HG03571 (cell line): ENCODE measurements around the gene TMEM184B.
"Not testable (repeated sequence)": the region's sequence is repeated elsewhere in the genome, so short reads cannot be mapped to it uniquely, and the experiment has no call there.

Experiments
- ATAC-seq: cut with Tn5 transposase; IDR thresholded peaks from one replicate; pipeline ENCODE4 v1.9.1; 2021; ENCODE audit not compliant: unreplicated experiment

The TMEM184B gene

GRCh38 chr22:38184788-38185187 is 88.0 kb downstream of the TMEM184B start:
- no peak for ATAC-seq

GRCh38 chr22:38181453-38182200 is 91.2 kb downstream of the TMEM184B start, which contains the start of gene PLA2G6:
Gene PLA2G6, minus strand, starts transcription at chr22:38181830. Its CDS starts 12,404 bp downstream, at chr22:38169426.
- ATAC-seq: peak; percentile 79

GRCh38 chr22:38180841-38181452 is 91.9 kb downstream of the TMEM184B start:
- ATAC-seq: no peak

- not testable (repeated sequence) for ATAC-seq
These were observed 94.2 kb downstream of the TMEM184B start for GRCh38 chr22:38178605-38178937.

- no peak for ATAC-seq
These were observed 94.7 kb downstream of the TMEM184B start for GRCh38 chr22:38177926-38178604.

- not testable (repeated sequence) for ATAC-seq
These were observed 95.3 kb downstream of the TMEM184B start for GRCh38 chr22:38177571-38177925.

- ATAC-seq: no peak
These were observed 95.8 kb downstream of the TMEM184B start for GRCh38 chr22:38177044-38177443.

GRCh38 chr22:38176170-38176741 is 96.6 kb downstream of the TMEM184B start:
- no peak for ATAC-seq

- ATAC-seq: no peak
These were observed 97.3 kb downstream of the TMEM184B start for GRCh38 chr22:38175206-38176118.

- no peak for ATAC-seq
These were observed 98.2 kb downstream of the TMEM184B start for GRCh38 chr22:38174626-38175025.

GRCh38 chr22:38173641-38173906 is 99.2 kb downstream of the TMEM184B start:
- no peak for ATAC-seq

GRCh38 chr22:38172832-38173640 is 99.8 kb downstream of the TMEM184B start:
- ATAC-seq: no peak

- no peak for ATAC-seq
These were observed 100.6 kb downstream of the TMEM184B start for GRCh38 chr22:38171927-38172831.

GRCh38 chr22:38170469-38170868 is 102.3 kb downstream of the TMEM184B start:
- ATAC-seq: no peak
